Body of pancreas (tissue), 4 donors: Measurements from ENCODE around the gene APOH. TPM values are rescaled to one million over a fixed set of nuclear protein-coding genes. Genes with fewer than 3 reads are reported as not detected.

Experiments
- ATAC-seq: fragments of 150-250 bp; one replicate; pipeline ENCODE4 v1.9.1; 2016
- DNase-seq, 4 donors: peaks; one replicate each; pipeline ENCODE4 v3.0.0-alpha.2; 2019
- H3K27ac ChIP-seq, 4 donors: fragments of 200-600 bp; sonication (generic); 1 replicate in 3 of 4; 2 replicates in 1 of 4; pipeline versions ENCODE4 v1.5.1 to v1.6.1; 2016 to 2019; ENCODE audit warnings: mild to moderate bottlenecking in 1 of 4, mixed read lengths in 1 of 4, moderate library complexity in 1 of 4
- H3K27me3 ChIP-seq, 2 donors: fragments of 200-600 bp; sonication (generic); one replicate each; pipeline ENCODE4 v1.6.0; 2016; ENCODE audit warnings: mild to moderate bottlenecking in 1 of 2
- H3K36me3 ChIP-seq, 2 donors: fragments of 200-600 bp; sonication (generic); replicated peaks in 1 of 2; 2 replicates each; pipeline ENCODE4 v1.5.1; 2016; ENCODE audit warnings: low read depth in 2 of 2; ENCODE audit not compliant: insufficient read depth in 1 of 2
- H3K4me1 ChIP-seq: fragments of 200-600 bp; sonication (generic); one replicate; pipeline ENCODE4 v1.6.0; 2016
- H3K4me3 ChIP-seq, 2 donors: fragments of 200-600 bp; sonication (generic); 1 replicate in 1 of 2; 2 replicates in 1 of 2; pipeline ENCODE4 v1.5.1; 2016 to 2019
- H3K9me3 ChIP-seq, 3 donors: fragments of 200-600 bp; sonication (generic); 1 replicate in 2 of 3; 2 replicates in 1 of 3; pipeline ENCODE4 v1.5.1; 2016
- CTCF ChIP-seq, 7 experiments: fragments of 450-650 bp in 4 of 7; fragments of 200-600 bp in 3 of 7; sonication (generic) in 3 of 7; IDR thresholded peaks; one replicate each; pipeline ENCODE4 v1.5.1; 2016 to 2019; ENCODE audit warnings: antibody characterized with exemption in 7 of 7
- POLR2A ChIP-seq, 3 donors: fragments of 450-650 bp; IDR thresholded peaks; one replicate each; pipeline ENCODE4 v1.6.1; 2016; ENCODE audit warnings: antibody characterized with exemption in 3 of 3, mild to moderate bottlenecking in 2 of 3
- WGBS, 2 donors: methylation state at CpG; one replicate each; pipeline ENCODE4 v1.1.5; 2017; 5-methylcytosine and 5-hydroxymethylcytosine counted together
- intact Hi-C: fragments of 100-400 bp; cut with DNase I; formaldehyde crosslinking; loops from one replicate; pipeline ENCODE4 v1.15.1; 2023
- total RNA-seq, 2 donors: library from RNA; depleted of rRNA; stranded (reverse); fragments of >200 nt; gene quantifications; one replicate each; pipeline ENCODE4 v1.1.0, GENCODE V29; 2016

APOH gene
- 10 to 100 TPM in 1 of 2 donors, 1 to 10 TPM in 1; 5.4 to 22.1 TPM for total RNA-seq

GRCh38 chr17:66228887-66229782, at the start of gene APOH:
Gene APOH, minus strand, starts transcription at chr17:66229415. Its CDS starts 36 bp downstream, at chr17:66229379.
- Histone ChIP-seq H3K36me3 (no peaks in the 10 kb centered on the region), H3K4me3 (no peak within 1 kb of the TSS), H3K4me1 (peaks cover 35% of the 10 kb centered on the region), H3K27ac (peak within 1 kb of the TSS in 3 of 4 donors; percentile 5 to 64 (median 51)), H3K27me3 (no peaks in the 10 kb centered on the region), H3K9me3 (no peaks in the 10 kb centered on the region)
- intact Hi-C loops: no loop called here
- 47 to 59% methylated on average over 19 to 20 of the region's 20 CpGs for WGBS, 2 donors
- TF ChIP-seq POLR2A (IDR thresholded peaks at IDR 0.05): no peak
- TF ChIP-seq CTCF (IDR thresholded peaks at IDR 0.05): no peak
- ATAC-seq (peak; percentile 90), DNase-seq (peak in 1 of 4 donors; percentile 57)

GRCh38 chr17:66277191-66277590, 48.0 kb upstream of the APOH start:
- ATAC-seq (no peak), DNase-seq (no peak)
- H3K9me3 ChIP-seq: no peaks in the 10 kb centered on the region
- TF ChIP-seq CTCF (IDR thresholded peaks at IDR 0.05) (no peak), POLR2A (IDR thresholded peaks at IDR 0.05) (no peak)
- no peak overlapping the region for H3K4me3 ChIP-seq
- H3K4me1 ChIP-seq: peaks cover 7% of the 10 kb centered on the region
- H3K36me3 ChIP-seq: no peaks in the 10 kb centered on the region
- intact Hi-C loops: no loop called here
- WGBS, 2 donors: 79 to 96% methylated on average over 2 of the region's 2 CpGs
- H3K27ac ChIP-seq: no peak overlapping the region
- no peaks in the 10 kb centered on the region for H3K27me3 ChIP-seq

GRCh38 chr17:66276328-66276937, 47.2 kb upstream of the APOH start:
- WGBS, 2 donors: 85 to 91% methylated on average over 3 of the region's 3 CpGs
- intact Hi-C loops: no loop called here
- Histone ChIP-seq H3K4me3 (no peak overlapping the region), H3K27me3 (no peaks in the 10 kb centered on the region), H3K27ac (no peak overlapping the region), H3K4me1 (peaks cover 7% of the 10 kb centered on the region), H3K9me3 (no peaks in the 10 kb centered on the region), H3K36me3 (no peaks in the 10 kb centered on the region)
- DNase-seq (no peak), ATAC-seq (no peak)
- TF ChIP-seq CTCF (IDR thresholded peaks at IDR 0.05) (no peak), POLR2A (IDR thresholded peaks at IDR 0.05) (no peak)

GRCh38 chr17:66275651-66276050, 46.4 kb upstream of the APOH start:
- ATAC-seq: no peak
- 70 to 79% methylated on average over 6 of the region's 6 CpGs for WGBS, 2 donors
- Histone ChIP-seq H3K4me1 (peaks cover 7% of the 10 kb centered on the region), H3K27ac (no peak overlapping the region), H3K36me3 (no peaks in the 10 kb centered on the region), H3K9me3 (no peaks in the 10 kb centered on the region), H3K4me3 (no peak overlapping the region), H3K27me3 (no peaks in the 10 kb centered on the region)
- intact Hi-C loops: no loop called here
- peak in 2 of 4 donors; percentile 9 to 44 for DNase-seq
- TF ChIP-seq CTCF (IDR thresholded peaks at IDR 0.05) (no peak), POLR2A (IDR thresholded peaks at IDR 0.05) (no peak)
